SK-N-SH (cell line): Measurements from ENCODE around the gene CKAP2L. TPM values are rescaled to one million over a fixed set of nuclear protein-coding genes. Genes with fewer than 3 reads are reported as not detected.

ENCODE experiments used
- CTCF ChIA-PET: fragments of 300-600, 350-600 bp; formaldehyde crosslinking; extraction: SDS; loops from one replicate; lab custom pipeline; 2021; lab: Yijun Ruan, JAX
- POLR2A ChIA-PET: fragments of 350-600 bp; sonication (Branson Sonifier 250); formaldehyde crosslinking; extraction: SDS; loops from one replicate; lab custom pipeline; 2020; ENCODE audit warnings: antibody characterized with exemption, inconsistent platforms; lab: Yijun Ruan, JAX
- DNase-seq: peaks from one replicate; pipeline ENCODE4 v3.0.0; 2012
- H2AFZ ChIP-seq: fragments of 200-600 bp; sonication (generic); 2 replicates; pipeline ENCODE4 v1.8.1; 2016; ENCODE audit warnings: antibody characterized with exemption, mild to moderate bottlenecking, low read depth
- H3F3A ChIP-seq: fragments of 200-600 bp; sonication (generic); replicated peaks from 2 replicates; pipeline ENCODE3; 2016; ENCODE audit warnings: antibody characterized with exemption, mild to moderate bottlenecking; ENCODE audit not compliant: insufficient read depth
- H3K27ac ChIP-seq, 2 experiments: fragments of 200-500 bp in 1 of 2; fragments of 200-600 bp in 1 of 2; sonication (Bioruptor generic) in 1 of 2; sonication (generic), shearing (Covaris generic) in 1 of 2; 2 replicates each; pipeline versions ENCODE4 v1.5.1 to v1.6.1; 2014 to 2016; ENCODE audit warnings: low read depth in 2 of 2, inconsistent platforms in 1 of 2, low read length in 1 of 2, mild to moderate bottlenecking in 1 of 2, mixed read lengths in 1 of 2
- H3K27me3 ChIP-seq: fragments of 200-600 bp; sonication (generic), shearing (Covaris generic); 2 replicates; pipeline ENCODE4 v1.6.1; 2016; ENCODE audit warnings: mixed run types; ENCODE audit not compliant: insufficient read depth
- H3K36me3 ChIP-seq, 2 experiments: fragments of 200-500 bp in 1 of 2; fragments of 200-600 bp in 1 of 2; sonication (Bioruptor generic) in 1 of 2; sonication (generic) in 1 of 2; replicated peaks in 1 of 2; 2 replicates each; pipeline versions ENCODE3 to v1.5.1; 2014 to 2016; ENCODE audit warnings: low read length in 1 of 2, mild to moderate bottlenecking in 1 of 2; ENCODE audit not compliant: insufficient read depth in 2 of 2, control insufficient read depth in 1 of 2
- H3K4me1 ChIP-seq, 2 experiments: fragments of 200-500 bp in 1 of 2; fragments of 200-600 bp in 1 of 2; sonication (Bioruptor generic) in 1 of 2; sonication (generic), shearing (Covaris generic) in 1 of 2; 2 replicates each; pipeline versions ENCODE4 v1.5.1 to v1.6.1; 2014 to 2016; ENCODE audit warnings: low read depth in 1 of 2, low read length in 1 of 2, mixed run types in 1 of 2; ENCODE audit not compliant: insufficient read depth in 2 of 2, control insufficient read depth in 1 of 2
- H3K4me2 ChIP-seq: fragments of 200-600 bp; sonication (generic), shearing (Covaris generic); 2 replicates; pipeline ENCODE4 v1.6.1; 2017; ENCODE audit warnings: mixed run types
- H3K4me3 ChIP-seq, 2 experiments: fragments of 200-500 bp in 1 of 2; fragments of 200-600 bp in 1 of 2; sonication (Bioruptor generic) in 1 of 2; sonication (generic), shearing (Covaris generic) in 1 of 2; 2 replicates each; pipeline versions ENCODE4 v1.5.1 to v1.8.1; 2014 to 2016; ENCODE audit warnings: low read depth in 2 of 2, inconsistent platforms in 1 of 2, low read length in 1 of 2, mild to moderate bottlenecking in 1 of 2, mixed read lengths in 1 of 2, moderate library complexity in 1 of 2
- H3K79me2 ChIP-seq: fragments of 200-600 bp; sonication (generic); 2 replicates; pipeline ENCODE4 v1.8.1; 2017; ENCODE audit warnings: mild to moderate bottlenecking; ENCODE audit not compliant: insufficient read depth
- H3K9ac ChIP-seq: fragments of 200-600 bp; sonication (generic); 2 replicates; pipeline ENCODE4 v1.6.1; 2017; ENCODE audit warnings: mixed run types
- H3K9me2 ChIP-seq: fragments of 200-600 bp; sonication (generic); 2 replicates; pipeline ENCODE4 v1.6.1; 2017; ENCODE audit warnings: mixed run types
- H3K9me3 ChIP-seq: fragments of 200-600 bp; sonication (generic); 2 replicates; pipeline ENCODE4 v1.6.1; 2017; ENCODE audit warnings: mixed run types, mild to moderate bottlenecking, moderate library complexity
- H4K20me1 ChIP-seq: fragments of 200-600 bp; sonication (generic); 2 replicates; pipeline ENCODE4 v1.6.1; 2017; ENCODE audit warnings: mild to moderate bottlenecking, mixed run types; ENCODE audit not compliant: insufficient read depth
- CHD2 ChIP-seq: fragments of 150-350 bp; IDR thresholded peaks from 2 replicates; pipeline ENCODE4 v1.6.1; 2018; ENCODE audit warnings: low read length; ENCODE audit not compliant: partially characterized antibody
- CTCF ChIP-seq: fragments of 200-600 bp; sonication (generic); IDR thresholded peaks from 2 replicates; pipeline ENCODE4 v1.6.1; 2017; ENCODE audit warnings: antibody characterized with exemption, mild to moderate bottlenecking, moderate library complexity
- EZH2phosphoT487 ChIP-seq: fragments of 200-600 bp; sonication (generic); IDR thresholded peaks from 2 replicates; pipeline ENCODE4 v1.6.1; 2017; ENCODE audit warnings: low read depth, mixed run types, mild to moderate bottlenecking, antibody characterized with exemption, moderate library complexity, borderline replicate concordance
- FOXJ3 ChIP-seq: sonication (generic); formaldehyde crosslinking; IDR thresholded peaks from 2 replicates; pipeline ENCODE4 v1.5.1; 2020; ENCODE audit warnings: mild to moderate bottlenecking, missing genetic modification reagents
- FOXM1 ChIP-seq: IDR thresholded peaks from 2 replicates; pipeline ENCODE4 v1.4.0; 2012; ENCODE audit warnings: low read depth, mild to moderate bottlenecking
- GABPA ChIP-seq: IDR thresholded peaks from 2 replicates; pipeline ENCODE4 v1.4.0; 2012; ENCODE audit warnings: low read depth, mild to moderate bottlenecking
- MAX ChIP-seq: IDR thresholded peaks from 2 replicates; pipeline ENCODE4 v1.4.0; 2012; ENCODE audit warnings: low read depth
- MEF2A ChIP-seq: IDR thresholded peaks from 2 replicates; pipeline ENCODE4 v1.4.0; 2012; ENCODE audit warnings: low read depth, borderline replicate concordance
- NRF1 ChIP-seq: IDR thresholded peaks from 2 replicates; pipeline ENCODE4 v1.6.1; 2012; ENCODE audit warnings: low read depth, mild to moderate bottlenecking, low read length
- PBX3 ChIP-seq: IDR thresholded peaks from 2 replicates; pipeline ENCODE4; 2012
- POLR2AphosphoS5 ChIP-seq: IDR thresholded peaks from 2 replicates; pipeline ENCODE4 v1.6.1; 2012; ENCODE audit warnings: low read depth, low read length
- RFX5 ChIP-seq: IDR thresholded peaks from 2 replicates; pipeline ENCODE4 v1.6.1; 2012; ENCODE audit warnings: mild to moderate bottlenecking, improper control_type of control experiment, low read length
- TAF1 ChIP-seq: IDR thresholded peaks from 2 replicates; pipeline ENCODE4 v1.6.1; 2012; ENCODE audit warnings: low read depth, mild to moderate bottlenecking, low read length, moderate library complexity, borderline replicate concordance
- TCF12 ChIP-seq: IDR thresholded peaks from 2 replicates; pipeline ENCODE4 v1.4.0; 2012
- TEAD4 ChIP-seq: IDR thresholded peaks from 2 replicates; pipeline ENCODE4 v1.4.0; 2012; ENCODE audit warnings: mild to moderate bottlenecking, borderline replicate concordance; ENCODE audit not compliant: insufficient read depth
- USF1 ChIP-seq: IDR thresholded peaks from 2 replicates; pipeline ENCODE4 v1.4.0; 2012; ENCODE audit warnings: low read depth, borderline replicate concordance
- USF2 ChIP-seq: fragments of 150-350 bp; IDR thresholded peaks from 2 replicates; pipeline ENCODE4 v1.6.1; 2017; ENCODE audit warnings: antibody characterized with exemption, low read length, low read depth, borderline replicate concordance
- WGBS: methylation state at CpG from one replicate; pipeline ENCODE4 v1.1.6; 2017; ENCODE audit warnings: low lambda C conversion rate; 5-methylcytosine and 5-hydroxymethylcytosine counted together
- polyA plus RNA-seq, 3 experiments: library from polyadenylated mRNA; depleted of rRNA; stranded (reverse); fragments of >200 nt; gene quantifications; 2 replicates each; pipeline ENCODE4 v1.2.3, GENCODE V29; 2012

The CKAP2L gene
- polyA plus RNA-seq, 1 of the 3 experiments (the other 2 are of a cell fraction): 2.9 TPM

- no peak for DNase-seq
- POLR2A ChIA-PET: no interaction called here
Observed at GRCh38 chr2:112728378-112729175, 35.8 kb downstream of the CKAP2L start.

More at GRCh38 chr2:112728378-112729175, 35.8 kb downstream of the CKAP2L start:
- Histone ChIP-seq H3K9me3 (no peaks in the 10 kb centered on the region), H3K4me2 (no peak overlapping the region), H3K36me3 (no peaks in the 10 kb centered on the region), H3K9ac (no peak overlapping the region), H3K9me2 (no peaks in the 10 kb centered on the region), H3K79me2 (no peaks in the 10 kb centered on the region), H3K4me1 (peaks cover 0 to 6% of the 10 kb centered on the region in 2 experiments; a peak in 1 of 4 replicates), H2AFZ (no peak overlapping the region), H3K4me3 (no peak overlapping the region), H3F3A (no peaks in the 10 kb centered on the region), H3K27ac (no peak overlapping the region), H4K20me1 (no peaks in the 10 kb centered on the region), H3K27me3 (no peaks in the 10 kb centered on the region)
- CTCF ChIA-PET: interaction anchor here (0.8 to 7.4 kb wide), 10 partner anchors 9 to 248 kb away, joined by 3 to 179 read pairs (median 14); no protein-coding TSS in a partner anchor
- no peak for TF ChIP-seq RFX5
- TF ChIP-seq NRF1: no peak
- no peak for TF ChIP-seq TEAD4
- TF ChIP-seq TAF1: no peak
- no peak for TF ChIP-seq USF1
- no peak for TF ChIP-seq FOXJ3 (CRISPR knock-in tag)
- no peak for TF ChIP-seq PBX3
- TF ChIP-seq USF2: no peak
- no peak for TF ChIP-seq MAX
- TF ChIP-seq MEF2A: no peak
- no peak for TF ChIP-seq POLR2AphosphoS5
- TF ChIP-seq CTCF: no peak
- TF ChIP-seq TCF12: no peak
- no peak for TF ChIP-seq EZH2phosphoT487
- no peak for TF ChIP-seq CHD2
- TF ChIP-seq FOXM1: no peak
- TF ChIP-seq GABPA: no peak
- 69% methylated on average over 10 of the region's 11 CpGs for WGBS
